Heart left ventricle (tissue), 16 donors: ENCODE results near the gene SAMD10. TPM values are rescaled to one million over a fixed set of nuclear protein-coding genes. Genes with fewer than 3 reads are reported as not detected.

Source experiments
- ATAC-seq, 4 donors: fragments of 200-7000 bp; cut with Tn5 transposase; one replicate each; pipeline ENCODE4 v1.9.1; 2020 to 2022; ENCODE audit warnings: moderate library complexity in 4 of 4, mild to moderate bottlenecking in 3 of 4, moderate number of reproducible peaks in 1 of 4
- DNase-seq, 5 donors: peaks; one replicate each; pipeline ENCODE4 v3.0.0-alpha.2; 2020
- H3K27ac ChIP-seq, 12 donors: fragments of 200-600 bp; sonication (generic) in 4 of 12; one replicate each; pipeline versions ENCODE4 v1.5.0 to v1.8.0; 2016 to 2022; ENCODE audit warnings: mild to moderate bottlenecking in 2 of 12
- H3K27me3 ChIP-seq, 9 donors: fragments of 200-600 bp; sonication (generic) in 2 of 9; one replicate each; pipeline versions ENCODE4 v1.5.1 to v1.8.0; 2016 to 2022; ENCODE audit warnings: mild to moderate bottlenecking in 3 of 9
- H3K36me3 ChIP-seq, 9 donors: fragments of 200-600 bp; sonication (generic) in 2 of 9; one replicate each; pipeline versions ENCODE4 v1.5.0 to v1.8.0; 2018 to 2022; ENCODE audit warnings: mild to moderate bottlenecking in 2 of 9
- H3K4me1 ChIP-seq, 12 donors: fragments of 200-600 bp; sonication (generic) in 4 of 12; one replicate each; pipeline versions ENCODE4 v1.5.0 to v1.8.0; 2016 to 2022; ENCODE audit warnings: mild to moderate bottlenecking in 3 of 12
- H3K4me3 ChIP-seq, 12 donors: fragments of 200-600 bp; sonication (generic) in 4 of 12; one replicate each; pipeline versions ENCODE4 v1.5.0 to v1.8.0; 2017 to 2022; ENCODE audit warnings: mild to moderate bottlenecking in 9 of 12, moderate library complexity in 4 of 12
- H3K9me3 ChIP-seq, 12 donors: fragments of 200-600 bp; sonication (generic) in 4 of 12; one replicate each; pipeline versions ENCODE4 v1.5.0 to v1.8.0; 2016 to 2022; ENCODE audit warnings: mild to moderate bottlenecking in 1 of 12
- POLR2A ChIP-seq, 2 donors: fragments of 450-650 bp; IDR thresholded peaks; one replicate each; pipeline ENCODE4 v1.6.1; 2017; ENCODE audit warnings: antibody characterized with exemption in 2 of 2, mild to moderate bottlenecking in 2 of 2, moderate library complexity in 2 of 2
- WGBS, 4 donors: extraction: QIAGEN DNeasy Blood & Tissue Kit in 2 of 4; methylation state at CpG; one replicate each; pipeline versions ENCODE4 v1.1.5 to v1.1.7; 2013 to 2018; 5-methylcytosine and 5-hydroxymethylcytosine counted together
- intact Hi-C, 10 donors: fragments of 100-400 bp; cut with DNase I; formaldehyde crosslinking; loops; one replicate each; pipeline versions ENCODE4 v1.11.1 to v1.14.2; 2022
- polyA plus RNA-seq, 2 donors: library from polyadenylated mRNA; stranded (reverse); fragments of 200-250 nt; gene quantifications; one replicate each; pipeline ENCODE4 v1.2.3, GENCODE V29; 2013
- total RNA-seq, 9 donors: library from RNA; depleted of rRNA in 2 of 9; stranded (reverse); fragments of >200 nt in 2 of 9; fragmentation: NEBNext Ultra II Directional in 3 of 9; extraction: Animal tissue kit (Norgen Biotek cat#: 25700) in 3 of 9; gene quantifications; one replicate each; pipeline versions ENCODE4 v1.1.0 to v1.2.4, GENCODE V29; 2016 to 2023
- TF ChIP-seq, protein P1 (sequence below), 12 donors: fragments of 200-600 bp; sonication (generic) in 4 of 12; IDR thresholded peaks; one replicate each; pipeline versions ENCODE4 v1.5.0 to v1.8.0; 2018 to 2022; ENCODE audit warnings: antibody characterized with exemption in 12 of 12, mild to moderate bottlenecking in 5 of 12
- donor health status: ischemic (EF 13 %, LVEDD 7.1; RV severe dilation, severe dysfunction).
- donor health status: healthy with polysubstance abuse.
- donor health status: DM: no; HTN: yes; CAD: no.
- donor health status: DM: no; HTN: no; CAD: no.
- donor health status: ischemic (EF 25% LVEDD 6.9; RV normal size, moderate dysfunction).
- donor health status: ischemic (EF 25% LVEDD 5.7; RV mildly dilated, moderate dysfunction).
- donor health status: healthy.
- donor health status: DM: yes; HTN: yes; CAD: no.
- donor health status: ischemic (EF 35%, LVEDD 5.7; RV mildly dilated, moderate dysfunction).
- donor health status: nonischemic (EF 11% LVEDD 7.7; RV severe dilation, severe dysfunction).
- donor health status: DM: yes; HTN: yes; CAD: no.
- donor health status: PGD.
- donor health status: ischemic (EF 29% LVEDD 5.4; RV normal size, mild dysfunction).
- donor health status: nonischemic (EF 23%, LVEDD 6.1; RV moderate dilation, normal function).

SAMD10 gene
- total and polyA plus RNA-seq, 11 donors: 3.1 to 6.3 (median 4.7) TPM

DNA sequence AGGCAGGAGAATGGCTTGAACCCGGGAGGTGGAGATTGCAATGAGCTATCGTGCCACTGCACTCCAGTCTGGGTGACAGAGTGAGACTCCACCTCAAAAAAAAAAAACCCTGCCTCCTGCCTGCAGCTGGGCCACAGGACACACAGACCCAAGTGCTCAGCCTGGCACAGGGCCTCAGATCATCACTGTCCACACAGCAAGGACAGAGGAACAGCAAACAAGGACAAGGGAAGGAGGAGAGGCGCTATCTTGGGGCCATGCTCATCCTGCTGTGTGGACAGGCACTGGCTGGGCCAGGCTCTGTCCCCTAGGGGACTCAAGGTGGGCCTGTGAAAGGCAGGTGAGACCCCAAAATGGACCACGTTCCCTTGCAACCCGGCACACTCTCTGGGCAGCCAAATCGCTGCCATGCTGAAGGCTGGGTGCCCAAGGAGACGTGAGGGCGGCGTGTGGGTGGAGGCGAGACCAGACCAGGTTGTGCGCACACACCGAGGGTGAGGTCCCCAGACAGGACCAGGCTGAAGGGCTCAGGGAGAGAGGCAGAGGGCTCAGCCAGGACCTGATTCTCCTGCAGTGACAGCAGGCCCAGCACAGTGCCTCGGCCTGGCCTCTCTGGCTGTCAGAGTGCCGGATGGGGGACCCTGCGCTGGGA, 32.3 kb downstream of the SAMD10 start:
- 50 to 66% (median 61%) methylated on average over 5 to 15 of the region's 15 CpGs for WGBS, 4 donors
- Histone ChIP-seq H3K27ac (peak overlapping the region; percentile 11 to 98 (median 76)), H3K4me3 (no peak overlapping the region), H3K4me1 (peaks cover 4 to 90% (median 67%) of the 10 kb centered on the region in 12 donors), H3K9me3 (no peaks in the 10 kb centered on the region), H3K36me3 (peaks cover 0 to 42% (median 36%) of the 10 kb centered on the region in 9 donors), H3K27me3 (no peaks in the 10 kb centered on the region)
- DNase-seq (peak; percentile 32 to 77 (median 63)), ATAC-seq (peak in 3 of 4 donors; percentile 2 to 5 (median 5))
- intact Hi-C loops: no loop called here
- TF ChIP-seq, protein P1, sequence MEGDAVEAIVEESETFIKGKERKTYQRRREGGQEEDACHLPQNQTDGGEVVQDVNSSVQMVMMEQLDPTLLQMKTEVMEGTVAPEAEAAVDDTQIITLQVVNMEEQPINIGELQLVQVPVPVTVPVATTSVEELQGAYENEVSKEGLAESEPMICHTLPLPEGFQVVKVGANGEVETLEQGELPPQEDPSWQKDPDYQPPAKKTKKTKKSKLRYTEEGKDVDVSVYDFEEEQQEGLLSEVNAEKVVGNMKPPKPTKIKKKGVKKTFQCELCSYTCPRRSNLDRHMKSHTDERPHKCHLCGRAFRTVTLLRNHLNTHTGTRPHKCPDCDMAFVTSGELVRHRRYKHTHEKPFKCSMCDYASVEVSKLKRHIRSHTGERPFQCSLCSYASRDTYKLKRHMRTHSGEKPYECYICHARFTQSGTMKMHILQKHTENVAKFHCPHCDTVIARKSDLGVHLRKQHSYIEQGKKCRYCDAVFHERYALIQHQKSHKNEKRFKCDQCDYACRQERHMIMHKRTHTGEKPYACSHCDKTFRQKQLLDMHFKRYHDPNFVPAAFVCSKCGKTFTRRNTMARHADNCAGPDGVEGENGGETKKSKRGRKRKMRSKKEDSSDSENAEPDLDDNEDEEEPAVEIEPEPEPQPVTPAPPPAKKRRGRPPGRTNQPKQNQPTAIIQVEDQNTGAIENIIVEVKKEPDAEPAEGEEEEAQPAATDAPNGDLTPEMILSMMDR (IDR thresholded peaks at IDR 0.05): peak in 2 of 12 donors; percentile 16 to 19
- no peak for TF ChIP-seq POLR2A (IDR thresholded peaks at IDR 0.05)

DNA sequence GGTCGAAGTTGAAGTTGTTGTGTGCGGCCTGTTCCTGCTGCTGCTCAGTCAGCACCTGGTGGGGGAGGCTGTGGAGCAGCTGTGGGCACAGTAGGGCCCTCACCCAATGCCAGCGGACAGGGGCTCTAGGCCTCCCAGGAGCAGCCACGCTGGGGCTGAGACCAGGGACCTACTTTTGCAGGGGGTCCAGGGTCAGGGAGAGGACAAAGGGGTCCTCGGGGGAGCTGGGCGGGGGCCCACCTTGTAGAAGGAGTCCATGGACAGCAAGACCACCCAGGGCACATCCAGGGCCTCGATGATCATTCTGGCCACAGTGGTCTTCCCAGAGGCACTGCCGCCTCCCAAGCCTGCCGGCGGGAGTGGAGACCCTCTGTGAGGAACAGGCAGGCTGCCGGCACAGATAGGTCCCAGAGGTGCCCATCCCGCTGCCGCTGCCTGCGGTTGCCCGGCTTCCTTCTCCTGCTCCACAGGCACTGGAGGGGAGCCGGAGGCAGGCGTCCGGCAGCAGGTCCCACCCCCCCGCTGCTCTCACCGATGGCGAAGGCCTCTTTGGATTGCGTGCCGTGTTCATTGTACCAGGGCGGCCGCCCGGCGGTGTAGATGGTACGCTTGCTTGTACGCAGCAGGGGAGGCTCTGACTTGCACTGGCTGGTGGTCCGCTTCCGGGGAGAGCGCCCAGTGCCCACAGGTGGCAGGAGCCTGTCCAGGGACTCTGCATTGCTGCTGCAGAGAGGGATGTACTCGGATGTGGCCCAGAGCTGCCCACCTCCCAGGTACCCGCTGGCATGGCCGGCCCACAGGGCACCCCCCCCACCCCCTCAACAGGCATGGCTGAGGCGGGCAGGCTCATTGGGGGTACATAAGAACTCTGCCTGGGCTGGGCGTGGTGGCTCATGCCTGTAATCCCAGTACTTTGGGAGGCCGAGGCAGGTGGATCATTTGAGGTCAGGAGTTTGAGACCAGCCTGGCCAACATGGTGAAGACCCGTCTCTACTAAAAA, 33.2 kb downstream of the SAMD10 start:
- Histone ChIP-seq H3K36me3 (peaks cover 0 to 43% (median 40%) of the 10 kb centered on the region in 9 donors), H3K4me3 (no peak overlapping the region), H3K27ac (peak overlapping the region in 6 of 12 donors; percentile 38 to 98 (median 68)), H3K4me1 (peaks cover 4 to 82% (median 63%) of the 10 kb centered on the region in 12 donors), H3K27me3 (no peaks in the 10 kb centered on the region), H3K9me3 (no peaks in the 10 kb centered on the region)
- 80 to 91% (median 89%) methylated on average over 23 to 39 of the region's 39 CpGs for WGBS, 4 donors
- TF ChIP-seq, protein P1 (IDR thresholded peaks at IDR 0.05): no peak
- TF ChIP-seq POLR2A (IDR thresholded peaks at IDR 0.05): no peak
- DNase-seq (peak in 4 of 5 donors; percentile 13 to 60 (median 28)), ATAC-seq (no peak)
- intact Hi-C loops: no loop called here

DNA sequence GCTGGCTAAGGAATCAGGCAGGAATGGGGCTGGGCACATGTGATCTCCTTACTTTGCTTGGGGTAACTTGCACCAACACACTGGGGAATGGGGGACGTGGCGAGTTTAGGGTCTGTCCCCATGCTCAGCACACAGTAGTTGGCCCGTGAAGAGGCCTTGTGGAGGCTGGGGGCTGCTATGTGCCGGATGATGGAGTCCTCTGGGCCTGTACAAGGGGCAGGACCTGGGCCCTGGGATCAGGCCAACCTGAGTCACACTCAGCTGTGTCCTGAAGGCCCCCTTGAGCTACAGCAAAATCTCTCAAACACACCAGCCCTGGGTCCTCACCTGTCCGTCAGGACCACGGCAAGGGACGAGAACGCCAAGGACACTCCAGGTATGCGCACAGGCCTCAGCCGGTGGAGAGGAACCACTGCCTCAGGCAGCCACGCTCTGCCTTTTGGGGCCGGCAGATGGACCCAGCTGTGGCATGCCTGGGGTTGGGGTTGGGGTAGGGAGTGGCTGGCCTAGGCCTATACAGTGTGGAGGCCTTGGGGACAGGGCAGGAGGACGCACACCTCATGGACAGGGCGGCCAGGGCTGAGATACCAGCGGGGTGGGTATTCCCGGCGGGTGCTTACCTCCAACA, 34.3 kb downstream of the SAMD10 start:
- Histone ChIP-seq H3K4me1 (peaks cover 4 to 72% (median 56%) of the 10 kb centered on the region in 12 donors), H3K36me3 (peaks cover 0 to 53% (median 50%) of the 10 kb centered on the region in 9 donors), H3K27ac (peak overlapping the region in 2 of 12 donors; percentile 9 to 98), H3K4me3 (no peak overlapping the region), H3K9me3 (no peaks in the 10 kb centered on the region), H3K27me3 (no peaks in the 10 kb centered on the region)
- ATAC-seq (no peak), DNase-seq (peak in 3 of 5 donors; percentile 23 to 49 (median 38))
- WGBS, 4 donors: 78 to 90% (median 85%) methylated on average over 4 to 17 of the region's 17 CpGs
- intact Hi-C loops: no loop called here
- TF ChIP-seq, protein P1 (IDR thresholded peaks at IDR 0.05): no peak
- TF ChIP-seq POLR2A (IDR thresholded peaks at IDR 0.05): no peak
